Prostate gland (tissue), 1 donor: ENCODE results near the gene OR6K6.

ENCODE experiments used
- POLR2A ChIP-seq: fragments of 450-650 bp; IDR thresholded peaks from one replicate; pipeline ENCODE4 v1.6.1; 2016; ENCODE audit warnings: antibody characterized with exemption, mild to moderate bottlenecking
- POLR2AphosphoS5 ChIP-seq: sonication (generic); formaldehyde crosslinking; IDR thresholded peaks from one replicate; pipeline ENCODE4 v1.6.1; 2017; ENCODE audit warnings: antibody characterized with exemption

GRCh38 chr1:158731707-158732106, 22.8 kb upstream of the OR6K6 start:
- TF ChIP-seq POLR2A, result no peak
- no peak for TF ChIP-seq POLR2AphosphoS5
